ENCODE measurements around the gene RASA1.
"Not testable (repeated sequence)": the region's sequence is repeated elsewhere in the genome, so short reads cannot be mapped to it uniquely, and the experiment has no call there.

Gene RASA1

GRCh38 chr5:87287266-87287665 is 19.6 kb downstream of the RASA1 start:
- DNase-seq = not testable (repeated sequence)

- no peak for DNase-seq
Measured at GRCh38 chr5:87298692-87299362, 31.1 kb downstream of the RASA1 start.

GRCh38 chr5:87300176-87300575 is 32.5 kb downstream of the RASA1 start:
- DNase-seq = no peak

GRCh38 chr5:87300744-87301143 is 33.1 kb downstream of the RASA1 start:
- DNase-seq = peak; percentile 50

- DNase-seq = no peak
Measured at GRCh38 chr5:87302061-87302460, 34.4 kb downstream of the RASA1 start.

- DNase-seq = no peak
Measured at GRCh38 chr5:87303324-87303723, 35.6 kb downstream of the RASA1 start.

- DNase-seq = not testable (repeated sequence)
Measured at GRCh38 chr5:87306090-87306489, 38.4 kb downstream of the RASA1 start.

GRCh38 chr5:87307796-87308423 is 40.2 kb downstream of the RASA1 start:
- no peak for DNase-seq

GRCh38 chr5:87311405-87312279 is 44.0 kb downstream of the RASA1 start:
- DNase-seq = no peak

GRCh38 chr5:87313216-87313615 is 45.5 kb downstream of the RASA1 start:
- DNase-seq = no peak

- no peak for DNase-seq
Measured at GRCh38 chr5:87319469-87319868, 51.8 kb downstream of the RASA1 start.

GRCh38 chr5:87321605-87322004 is 53.9 kb downstream of the RASA1 start:
- DNase-seq = no peak

GRCh38 chr5:87322381-87322780 is 54.7 kb downstream of the RASA1 start:
- no peak for DNase-seq

GRCh38 chr5:87327998-87328397 is 60.3 kb downstream of the RASA1 start:
- DNase-seq = no peak

GRCh38 chr5:87329114-87329513 is 61.4 kb downstream of the RASA1 start:
- no peak for DNase-seq

- DNase-seq = no peak
Measured at GRCh38 chr5:87339986-87340385, 72.3 kb downstream of the RASA1 start.

- no peak for DNase-seq
Measured at GRCh38 chr5:87340716-87341115, 73.0 kb downstream of the RASA1 start.

GRCh38 chr5:87347272-87347671 is 79.6 kb downstream of the RASA1 start:
- DNase-seq = no peak

- no peak for DNase-seq
Measured at GRCh38 chr5:87347841-87348240, 80.2 kb downstream of the RASA1 start.

GRCh38 chr5:87354496-87354895 is 86.8 kb downstream of the RASA1 start:
- no peak for DNase-seq

GRCh38 chr5:87359106-87359505 is 91.4 kb downstream of the RASA1 start:
- DNase-seq = no peak

GRCh38 chr5:87360132-87360531 is 92.4 kb downstream of the RASA1 start:
- no peak for DNase-seq

- no peak for DNase-seq
Measured at GRCh38 chr5:87361031-87361445, 93.4 kb downstream of the RASA1 start.
